HG02884 (cell line): Measurements from ENCODE around the gene ZSCAN2.

Experiments used
- ATAC-seq: cut with Tn5 transposase; IDR thresholded peaks from one replicate; pipeline ENCODE4 v1.9.1; 2021; ENCODE audit warnings: mild to moderate bottlenecking, moderate library complexity; ENCODE audit not compliant: unreplicated experiment

ZSCAN2 gene

GRCh38 chr15:84668221-84668982 lies 67.6 kb downstream of the ZSCAN2 start:
- no peak for ATAC-seq

GRCh38 chr15:84669726-84670125 lies 68.9 kb downstream of the ZSCAN2 start:
- ATAC-seq, result no peak

- no peak for ATAC-seq
Observed at GRCh38 chr15:84671211-84671610, 70.4 kb downstream of the ZSCAN2 start.
